ENCODE measurements around the gene GNAI3. TPM values are rescaled to one million over a fixed set of nuclear protein-coding genes. Genes with fewer than 3 reads are reported as not detected.

The GNAI3 gene
- total and polyA plus RNA-seq, 2 of the 8 experiments (the other 6 are each of a cell fraction or from before 2014, with no cell fraction given) = 4.0 to 9.8 TPM

- TF ChIP-seq CHD7 (IDR thresholded peaks at IDR 0.05; ENCODE audit: insufficient replicate concordance, low read length) = no peak
- no peak for TF ChIP-seq SP2 (IDR thresholded peaks at IDR 0.05; ENCODE audit: low read length)
- TF ChIP-seq CHD2 (IDR thresholded peaks at IDR 0.05; ENCODE audit: low read length) = no peak
- no peak for TF ChIP-seq POLR2A (IDR thresholded peaks at IDR 0.05; ENCODE audit: control extremely low read depth in 1 of 2, low read depth in 2 of 2, low read length in 2 of 2)
- TF ChIP-seq RAD21 (IDR thresholded peaks at IDR 0.05 in 1 of 2, conservative IDR thresholded peaks at IDR 0.05 in 1 of 2; ENCODE audit: low read depth in 2 of 2, low read length in 2 of 2) = no peak
- no peak for TF ChIP-seq CTCF (IDR thresholded peaks at IDR 0.05; ENCODE audit: control extremely low read depth in 1 of 3, insufficient read depth in 1 of 3, low read depth in 1 of 3, low read length in 3 of 3)
- TF ChIP-seq MAFK (IDR thresholded peaks at IDR 0.05; ENCODE audit: low read depth, low read length) = no peak
- no peak for TF ChIP-seq YY1 (IDR thresholded peaks at IDR 0.05; ENCODE audit: low read depth, low read length)
- TF ChIP-seq GTF2F1 (IDR thresholded peaks at IDR 0.05; ENCODE audit: borderline replicate concordance, low read depth, low read length) = no peak
These were observed 43.4 kb upstream of the GNAI3 start (continued) for GRCh38 chr1:109504974-109505373.

All from H1 (cell line).